ENCODE measurements around the gene KIAA0232. TPM values are rescaled to one million over a fixed set of nuclear protein-coding genes. Genes with fewer than 3 reads are reported as not detected.

KIAA0232 gene
- total RNA-seq, 1 experiment from 2014 or later = 28.5 TPM

GRCh38 chr4:6761649-6762615 lies 20.6 kb upstream of the KIAA0232 start:
- H2AK5ac ChIP-seq (ENCODE audit: insufficient read length, low read length) = no peak overlapping the region
- H3K79me1 ChIP-seq (ENCODE audit: insufficient read depth, low read depth, low read length, poor library complexity, severe bottlenecking) = no peaks in the 10 kb centered on the region
- H3K27ac ChIP-seq (ENCODE audit: insufficient read length, low read depth, low read length) = no peak overlapping the region
- peaks cover 7% of the 10 kb centered on the region for H3K27me3 Mint-ChIP-seq (ENCODE audit: low read depth)
- H3K23ac ChIP-seq (ENCODE audit: insufficient read length, low read depth, low read length) = no peak overlapping the region
- H2BK120ac ChIP-seq (ENCODE audit: low read depth, low read length, poor library complexity, severe bottlenecking) = no peak overlapping the region
- no peak overlapping the region for H3K4ac ChIP-seq (ENCODE audit: low read depth, low read length)
- no peaks in the 10 kb centered on the region for H3K9me3 ChIP-seq (ENCODE audit: control insufficient read depth, low read depth, low read length)
- no peak for DNase-seq
- H2BK5ac ChIP-seq (ENCODE audit: insufficient read length, low read length) = no peak overlapping the region
- no peak overlapping the region for H2BK12ac ChIP-seq (ENCODE audit: insufficient read length, low read depth, low read length)
- H3K27me3 ChIP-seq (ENCODE audit: insufficient read depth, low read length) = no peaks in the 10 kb centered on the region
- no peak overlapping the region for H3K4me3 Mint-ChIP-seq
- no peak for TF ChIP-seq CTCF (conservative IDR thresholded peaks at IDR 0.05)
- H4K8ac ChIP-seq (replicated peaks; ENCODE audit: insufficient read length, low read depth, low read length) = no peak overlapping the region
- H3K23me2 ChIP-seq (ENCODE audit: insufficient read length, low read depth, low read length, poor library complexity, severe bottlenecking) = no peaks in the 10 kb centered on the region
- no peak overlapping the region for H3T11ph ChIP-seq (ENCODE audit: low read length)
- H2BK15ac ChIP-seq (ENCODE audit: low read depth, low read length) = no peak overlapping the region
- no peak overlapping the region for H2AFZ ChIP-seq (ENCODE audit: low read length)
- H4K5ac ChIP-seq (ENCODE audit: insufficient read length, low read depth, low read length) = no peak overlapping the region
- no peak overlapping the region; the same call in 1 of the 2 replicates for H3K14ac ChIP-seq (ENCODE audit: insufficient read depth, low read length)
- no CpG with 5 or more reads among the region's 35 CpGs for WGBS (ENCODE audit: extremely low coverage, insufficient read length, low lambda C conversion rate)
- no peak overlapping the region; a peak in 1 of 7 replicates for H3K27ac Mint-ChIP-seq
- no peak overlapping the region for H3K9ac ChIP-seq (ENCODE audit: extremely low read depth, insufficient read length, low read length)
- H3K79me2 ChIP-seq (ENCODE audit: insufficient read depth, low read length) = no peaks in the 10 kb centered on the region
- no peaks in the 10 kb centered on the region for H3K9me3 Mint-ChIP-seq
- no peak overlapping the region for H4K91ac ChIP-seq (ENCODE audit: insufficient read length, low read depth, low read length)
- peaks cover 0 to 4% of the 10 kb centered on the region in 2 experiments; a peak in 1 of 4 replicates for H3K4me1 Mint-ChIP-seq
- H3K56ac ChIP-seq (ENCODE audit: insufficient read length, low read depth, low read length) = no peak overlapping the region
- no peak overlapping the region for H3K18ac ChIP-seq (ENCODE audit: insufficient read length, low read depth, low read length)
- H3K36me3 Mint-ChIP-seq (ENCODE audit: insufficient read depth in 1 of 3, low read depth in 3 of 3) = no peaks in the 10 kb centered on the region
- no peak overlapping the region for H2BK20ac ChIP-seq (ENCODE audit: low read depth, low read length, poor library complexity, severe bottlenecking)
- no peaks in the 10 kb centered on the region for H4K20me1 ChIP-seq (ENCODE audit: control insufficient read depth, insufficient read depth, insufficient read length)
- H3K4me1 ChIP-seq (ENCODE audit: insufficient read depth, low read length) = no peaks in the 10 kb centered on the region
- no peak overlapping the region for H3K4me2 ChIP-seq (ENCODE audit: insufficient read depth, insufficient read length, low read length)

All from H9 (cell line).